ENCODE measurements around the gene NAPB. TPM values are rescaled to one million over a fixed set of nuclear protein-coding genes. Genes with fewer than 3 reads are reported as not detected.

The NAPB gene
- total RNA-seq, 6 experiments from 2014 or later = 3.2 to 5.8 (median 4.9) TPM

GRCh38 chr20:23408957-23409356, 12.3 kb downstream of the NAPB start:
- Histone ChIP-seq H3K36me3 (no peaks in the 10 kb centered on the region), H3K9me3 (no peaks in the 10 kb centered on the region), H3K27ac (no peak overlapping the region), H3K27me3 (no peaks in the 10 kb centered on the region), H3K4me1 (peaks cover 0 to 10% (median 5%) of the 10 kb centered on the region in 4 donors), H3K4me3 (no peak overlapping the region)
- DNase-seq (no peak), ATAC-seq (no peak)
- WGBS (ENCODE audit: insufficient coverage, low coverage, low lambda C conversion rate, missing lambda C conversion rate) = 96% methylated on average over 2 of the region's 2 CpGs
- intact Hi-C loops (cut with DNase I) = no loop called here
- TF ChIP-seq POLR2A (IDR thresholded peaks at IDR 0.05) (no peak), CTCF (IDR thresholded peaks at IDR 0.05) (no peak)

- Histone ChIP-seq H3K27ac (no peak overlapping the region), H3K36me3 (no peaks in the 10 kb centered on the region), H3K9me3 (no peaks in the 10 kb centered on the region), H3K4me1 (peaks cover 0 to 10% (median 5%) of the 10 kb centered on the region in 4 donors), H3K27me3 (no peaks in the 10 kb centered on the region), H3K4me3 (no peak overlapping the region)
- TF ChIP-seq CTCF (IDR thresholded peaks at IDR 0.05) (no peak), POLR2A (IDR thresholded peaks at IDR 0.05) (no peak)
- ATAC-seq (no peak), DNase-seq (no peak)
- 81% methylated on average over 2 of the region's 2 CpGs for WGBS (ENCODE audit: insufficient coverage, low coverage, low lambda C conversion rate, missing lambda C conversion rate)
- intact Hi-C loops (cut with DNase I) = no loop called here
Observed at GRCh38 chr20:23407781-23408464, 13.4 kb downstream of the NAPB start.

- ATAC-seq = peak in 1 of 4 donors; percentile 42
- WGBS (ENCODE audit: insufficient coverage, low coverage, low lambda C conversion rate, missing lambda C conversion rate) = 72% methylated on average over 1 of the region's 1 CpG
- TF ChIP-seq CTCF (IDR thresholded peaks at IDR 0.05) (no peak), POLR2A (IDR thresholded peaks at IDR 0.05) (no peak)
- no peak for DNase-seq
- Histone ChIP-seq H3K4me3 (no peak overlapping the region), H3K9me3 (no peaks in the 10 kb centered on the region), H3K27me3 (no peaks in the 10 kb centered on the region), H3K27ac (no peak overlapping the region), H3K36me3 (no peaks in the 10 kb centered on the region), H3K4me1 (peaks cover 0 to 10% (median 5%) of the 10 kb centered on the region in 4 donors)
- intact Hi-C loops (cut with DNase I) = no loop called here
Observed at GRCh38 chr20:23406880-23407279, 14.4 kb downstream of the NAPB start.

- no peaks in the 10 kb centered on the region for H3K27me3 ChIP-seq
- intact Hi-C loops (cut with DNase I) = no loop called here
- H3K27ac ChIP-seq = no peak overlapping the region
- no peaks in the 10 kb centered on the region for H3K9me3 ChIP-seq
- ATAC-seq (peak in 2 of 4 donors; percentile 18 to 85), DNase-seq (no peak)
- WGBS (ENCODE audit: insufficient coverage, low coverage, low lambda C conversion rate, missing lambda C conversion rate) = 71% methylated on average over 3 of the region's 3 CpGs
- peaks cover 0 to 10% (median 5%) of the 10 kb centered on the region in 4 donors for H3K4me1 ChIP-seq
- H3K36me3 ChIP-seq = peaks cover 0 to 3% (median 0%) of the 10 kb centered on the region in 4 donors
- TF ChIP-seq CTCF (IDR thresholded peaks at IDR 0.05) = no peak
- TF ChIP-seq POLR2A (IDR thresholded peaks at IDR 0.05) = no peak
- H3K4me3 ChIP-seq = no peak overlapping the region
Observed at GRCh38 chr20:23404196-23404595, 17.1 kb downstream of the NAPB start.

Data from right lobe of liver (tissue), 6 donors.